ENCODE data around the gene JOSD2. TPM values are rescaled to one million over a fixed set of nuclear protein-coding genes. Genes with fewer than 3 reads are reported as not detected.

Gene JOSD2
- total RNA-seq, 1 experiment from 2014 or later: 40.9 TPM

DNA sequence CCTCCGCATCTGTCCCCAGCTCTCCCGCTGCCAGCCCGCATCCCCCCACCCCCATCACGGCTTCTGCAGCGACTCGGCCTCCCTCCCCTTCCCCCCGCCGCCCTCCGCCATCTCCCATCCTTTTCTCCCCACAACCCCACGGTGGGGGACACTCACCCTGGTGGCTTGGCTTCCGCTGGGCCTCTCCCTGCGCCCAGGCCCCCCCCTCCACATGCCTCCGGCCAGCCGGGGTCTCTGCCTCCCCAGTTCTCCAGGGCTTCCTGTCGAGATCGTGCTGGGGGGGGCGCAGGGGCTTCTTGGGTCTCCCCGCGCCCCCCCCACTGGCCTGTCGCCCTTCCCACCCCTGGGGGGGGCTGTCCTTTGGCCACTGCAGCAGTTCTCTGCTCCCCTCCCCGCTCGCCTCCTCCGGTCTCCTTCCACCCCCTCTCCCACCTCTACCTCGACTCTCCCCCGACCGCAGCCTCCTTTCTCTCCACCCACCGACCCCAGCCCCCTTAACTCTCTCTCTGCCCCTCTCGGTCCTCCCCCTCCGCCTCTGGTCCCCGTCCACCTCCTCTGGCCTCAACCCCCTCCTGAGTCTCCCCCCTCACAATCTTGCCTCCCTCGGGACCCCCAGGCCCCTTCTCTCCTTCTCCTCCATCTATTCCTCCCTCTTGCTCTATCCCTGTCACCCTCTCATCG lies 40.2 kb upstream of the JOSD2 start (continued):
- TF ChIP-seq, protein P1, sequence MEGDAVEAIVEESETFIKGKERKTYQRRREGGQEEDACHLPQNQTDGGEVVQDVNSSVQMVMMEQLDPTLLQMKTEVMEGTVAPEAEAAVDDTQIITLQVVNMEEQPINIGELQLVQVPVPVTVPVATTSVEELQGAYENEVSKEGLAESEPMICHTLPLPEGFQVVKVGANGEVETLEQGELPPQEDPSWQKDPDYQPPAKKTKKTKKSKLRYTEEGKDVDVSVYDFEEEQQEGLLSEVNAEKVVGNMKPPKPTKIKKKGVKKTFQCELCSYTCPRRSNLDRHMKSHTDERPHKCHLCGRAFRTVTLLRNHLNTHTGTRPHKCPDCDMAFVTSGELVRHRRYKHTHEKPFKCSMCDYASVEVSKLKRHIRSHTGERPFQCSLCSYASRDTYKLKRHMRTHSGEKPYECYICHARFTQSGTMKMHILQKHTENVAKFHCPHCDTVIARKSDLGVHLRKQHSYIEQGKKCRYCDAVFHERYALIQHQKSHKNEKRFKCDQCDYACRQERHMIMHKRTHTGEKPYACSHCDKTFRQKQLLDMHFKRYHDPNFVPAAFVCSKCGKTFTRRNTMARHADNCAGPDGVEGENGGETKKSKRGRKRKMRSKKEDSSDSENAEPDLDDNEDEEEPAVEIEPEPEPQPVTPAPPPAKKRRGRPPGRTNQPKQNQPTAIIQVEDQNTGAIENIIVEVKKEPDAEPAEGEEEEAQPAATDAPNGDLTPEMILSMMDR (IDR thresholded peaks at IDR 0.05 in 2 of 3, conservative IDR thresholded peaks at IDR 0.05 in 1 of 3; ENCODE audit: borderline replicate concordance in 1 of 3, insufficient read depth in 1 of 3, low read depth in 2 of 3, low read length in 2 of 3): no peak
- TF ChIP-seq CEBPB (IDR thresholded peaks at IDR 0.05; ENCODE audit: low read depth): no peak
- TF ChIP-seq EZH2phosphoT487 (IDR thresholded peaks at IDR 0.05; ENCODE audit: borderline replicate concordance): no peak

DNA sequence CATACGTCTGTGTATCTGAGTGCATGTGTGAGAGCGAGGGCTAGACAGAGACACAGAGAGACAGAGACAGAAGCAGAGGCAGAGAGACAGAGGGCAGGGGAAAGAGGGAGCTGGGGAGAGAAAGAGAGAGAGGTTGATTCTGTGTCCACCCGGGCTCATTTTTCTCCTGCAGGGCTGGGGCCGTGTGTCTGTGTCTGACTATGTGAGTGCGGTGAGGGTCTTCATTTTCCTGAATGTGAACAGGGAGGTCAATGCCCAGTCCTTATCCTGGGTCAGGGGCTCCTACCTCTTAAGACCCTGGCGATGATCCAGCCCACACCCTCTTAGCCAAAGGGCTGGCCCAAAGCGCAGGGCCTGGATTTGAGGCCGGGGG lies 39.6 kb upstream of the JOSD2 start:
- TF ChIP-seq JUND (IDR thresholded peaks at IDR 0.05) (no peak), CEBPB (IDR thresholded peaks at IDR 0.05; ENCODE audit: low read depth) (no peak), EZH2phosphoT487 (IDR thresholded peaks at IDR 0.05; ENCODE audit: borderline replicate concordance) (no peak), SP1 (IDR thresholded peaks at IDR 0.05; ENCODE audit: low read depth) (no peak), YY1 (IDR thresholded peaks at IDR 0.05; ENCODE audit: extremely low read depth, insufficient replicate concordance, low read depth, low read length) (no peak), EZH2 (IDR thresholded peaks at IDR 0.05) (no peak), TCF7L2 (IDR thresholded peaks at IDR 0.05; ENCODE audit: borderline replicate concordance, extremely low read depth, insufficient read depth, insufficient read length) (no peak), FOSL1 (IDR thresholded peaks at IDR 0.05; ENCODE audit: low read depth) (no peak), SIN3A (IDR thresholded peaks at IDR 0.05; ENCODE audit: low read depth) (no peak), CBX3 (IDR thresholded peaks at IDR 0.05; ENCODE audit: low read depth) (no peak), RAD21 (IDR thresholded peaks at IDR 0.05; ENCODE audit: low read depth) (no peak), ELF1 (IDR thresholded peaks at IDR 0.05; ENCODE audit: borderline replicate concordance, low read depth) (no peak), POLR2A (IDR thresholded peaks at IDR 0.05; ENCODE audit: borderline replicate concordance, extremely low read depth, insufficient read depth, insufficient read length) (no peak)
- TF ChIP-seq, protein P2, sequence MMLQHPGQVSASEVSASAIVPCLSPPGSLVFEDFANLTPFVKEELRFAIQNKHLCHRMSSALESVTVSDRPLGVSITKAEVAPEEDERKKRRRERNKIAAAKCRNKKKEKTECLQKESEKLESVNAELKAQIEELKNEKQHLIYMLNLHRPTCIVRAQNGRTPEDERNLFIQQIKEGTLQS (IDR thresholded peaks at IDR 0.05): no peak
- TF ChIP-seq, protein P3, sequence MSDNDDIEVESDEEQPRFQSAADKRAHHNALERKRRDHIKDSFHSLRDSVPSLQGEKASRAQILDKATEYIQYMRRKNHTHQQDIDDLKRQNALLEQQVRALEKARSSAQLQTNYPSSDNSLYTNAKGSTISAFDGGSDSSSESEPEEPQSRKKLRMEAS (IDR thresholded peaks at IDR 0.05): no peak
- TF ChIP-seq, protein P1 (IDR thresholded peaks at IDR 0.05 in 2 of 3, conservative IDR thresholded peaks at IDR 0.05 in 1 of 3; ENCODE audit: borderline replicate concordance in 1 of 3, insufficient read depth in 1 of 3, low read depth in 2 of 3, low read length in 2 of 3): no peak
- ATAC-seq: no peak
- CTCF ChIA-PET: no interaction called here
- Histone ChIP-seq H3K9me3 (ENCODE audit: control insufficient read depth in 1 of 2, insufficient read depth in 1 of 2, low read depth in 1 of 2, low read length in 2 of 2) (no peaks in the 10 kb centered on the region), H3K9me2 (ENCODE audit: insufficient read depth) (no peaks in the 10 kb centered on the region), H3K27ac (ENCODE audit: low read depth, low read length) (no peak overlapping the region), H3K4me3 (replicated peaks in 1 of 2; ENCODE audit: low read depth in 1 of 2, low read length in 2 of 2) (no peak overlapping the region), H3K4me2 (ENCODE audit: low read length) (no peak overlapping the region), H2AFZ (ENCODE audit: low read depth, low read length, poor library complexity, severe bottlenecking) (no peak overlapping the region), H3K79me2 (ENCODE audit: insufficient read depth, low read length) (no peaks in the 10 kb centered on the region), H3K9ac (ENCODE audit: low read length) (no peak overlapping the region), H3K27me3 (ENCODE audit: insufficient read depth, low read length) (no peaks in the 10 kb centered on the region), H4K20me1 (ENCODE audit: insufficient read depth) (no peaks in the 10 kb centered on the region), H3K4me1 (ENCODE audit: control insufficient read depth in 1 of 2, insufficient read depth in 2 of 2, low read length in 2 of 2) (peaks cover under 1 to 1% of the 10 kb centered on the region in 2 experiments; a peak in 3 of 4 replicates), H3K36me3 (ENCODE audit: control insufficient read depth in 1 of 2, insufficient read depth in 2 of 2, low read length in 2 of 2) (no peaks in the 10 kb centered on the region)
- intact Hi-C loops (cut with micrococcal nuclease): no loop called here
- BruUV-seq (replicated peaks): no TSS peak
- no peak for DNase-seq (ENCODE audit: low read depth, low spot score)
- RAD21 ChIA-PET (ENCODE audit: low non-redundant PET in 1 of 2, low total read pairs in 2 of 2, uncharacterized antibody in 2 of 2, unreplicated experiment in 2 of 2): no interaction called here
- POLR2A ChIA-PET: no interaction called here

Measured in HCT116 (cell line).